ENCODE results near the gene PTPRD.

GRCh38 chr9:8622222-8622802 lies 1990.5 kb downstream of the PTPRD start:
- TF ChIP-seq CTCF (IDR thresholded peaks at IDR 0.05) (no peak), POLR2A (IDR thresholded peaks at IDR 0.05) (no peak)
